ENCODE measurements around the gene PLA2G2F.

The PLA2G2F gene

DNA sequence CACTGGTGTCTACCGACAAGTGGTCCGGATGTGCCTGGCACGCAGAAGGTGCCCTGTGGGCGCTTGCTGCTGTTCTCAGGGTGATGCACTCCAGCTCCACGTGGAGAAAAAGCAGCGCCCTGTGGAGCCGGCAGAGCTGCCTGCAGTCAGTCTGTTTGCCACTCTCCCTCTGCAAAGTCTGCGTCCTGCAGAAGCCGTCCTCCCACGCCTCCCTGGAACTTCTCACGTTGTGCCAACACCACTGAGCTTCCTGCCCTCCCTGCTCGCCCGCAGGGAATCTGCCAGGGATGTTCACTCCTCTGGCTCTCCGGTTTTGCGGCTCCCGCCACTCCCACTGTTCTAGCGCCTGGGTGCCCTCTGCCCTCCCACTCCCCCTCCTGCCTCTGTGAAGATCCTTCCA lies 26.9 kb downstream of the PLA2G2F start:
- DNase-seq (ENCODE audit: extremely low read depth, low read depth) = no peak
- no peak overlapping the region for H3K4me3 ChIP-seq (replicated peaks; ENCODE audit: low read depth, low read length)
- TF ChIP-seq, protein P1, sequence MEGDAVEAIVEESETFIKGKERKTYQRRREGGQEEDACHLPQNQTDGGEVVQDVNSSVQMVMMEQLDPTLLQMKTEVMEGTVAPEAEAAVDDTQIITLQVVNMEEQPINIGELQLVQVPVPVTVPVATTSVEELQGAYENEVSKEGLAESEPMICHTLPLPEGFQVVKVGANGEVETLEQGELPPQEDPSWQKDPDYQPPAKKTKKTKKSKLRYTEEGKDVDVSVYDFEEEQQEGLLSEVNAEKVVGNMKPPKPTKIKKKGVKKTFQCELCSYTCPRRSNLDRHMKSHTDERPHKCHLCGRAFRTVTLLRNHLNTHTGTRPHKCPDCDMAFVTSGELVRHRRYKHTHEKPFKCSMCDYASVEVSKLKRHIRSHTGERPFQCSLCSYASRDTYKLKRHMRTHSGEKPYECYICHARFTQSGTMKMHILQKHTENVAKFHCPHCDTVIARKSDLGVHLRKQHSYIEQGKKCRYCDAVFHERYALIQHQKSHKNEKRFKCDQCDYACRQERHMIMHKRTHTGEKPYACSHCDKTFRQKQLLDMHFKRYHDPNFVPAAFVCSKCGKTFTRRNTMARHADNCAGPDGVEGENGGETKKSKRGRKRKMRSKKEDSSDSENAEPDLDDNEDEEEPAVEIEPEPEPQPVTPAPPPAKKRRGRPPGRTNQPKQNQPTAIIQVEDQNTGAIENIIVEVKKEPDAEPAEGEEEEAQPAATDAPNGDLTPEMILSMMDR (IDR thresholded peaks at IDR 0.05; ENCODE audit: low read depth, low read length, missing control alignments) = no peak

DNA sequence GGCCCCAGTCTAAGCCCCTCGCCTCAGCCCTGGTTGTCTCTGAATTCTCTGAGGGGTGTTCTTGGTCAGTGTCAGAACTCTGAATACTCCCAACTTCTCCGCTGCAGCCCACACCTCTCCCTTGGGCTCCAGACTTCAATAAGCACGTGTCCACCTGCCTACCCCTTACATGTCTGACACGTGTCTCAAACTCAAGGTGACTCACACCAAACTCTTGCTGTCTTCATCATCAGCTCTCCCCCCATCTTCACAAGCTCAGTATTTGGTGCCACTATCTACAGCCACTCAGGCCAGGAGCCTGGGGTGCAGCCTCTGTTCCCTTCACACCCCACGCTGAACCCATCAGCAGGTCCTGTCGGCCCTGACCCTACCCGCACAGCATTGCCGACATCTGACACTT lies 28.0 kb downstream of the PLA2G2F start:
- no peak for DNase-seq (ENCODE audit: extremely low read depth, low read depth)
- TF ChIP-seq, protein P1 (IDR thresholded peaks at IDR 0.05; ENCODE audit: low read depth, low read length, missing control alignments) = no peak
- H3K4me3 ChIP-seq (replicated peaks; ENCODE audit: low read depth, low read length) = no peak overlapping the region

GRCh38 chr1:20168564-20169491 lies 29.7 kb downstream of the PLA2G2F start:
- no peak for DNase-seq (ENCODE audit: extremely low read depth, low read depth)
- H3K4me3 ChIP-seq (replicated peaks; ENCODE audit: low read depth, low read length) = no peak overlapping the region
- TF ChIP-seq, protein P1 (IDR thresholded peaks at IDR 0.05; ENCODE audit: low read depth, low read length, missing control alignments) = no peak

DNA sequence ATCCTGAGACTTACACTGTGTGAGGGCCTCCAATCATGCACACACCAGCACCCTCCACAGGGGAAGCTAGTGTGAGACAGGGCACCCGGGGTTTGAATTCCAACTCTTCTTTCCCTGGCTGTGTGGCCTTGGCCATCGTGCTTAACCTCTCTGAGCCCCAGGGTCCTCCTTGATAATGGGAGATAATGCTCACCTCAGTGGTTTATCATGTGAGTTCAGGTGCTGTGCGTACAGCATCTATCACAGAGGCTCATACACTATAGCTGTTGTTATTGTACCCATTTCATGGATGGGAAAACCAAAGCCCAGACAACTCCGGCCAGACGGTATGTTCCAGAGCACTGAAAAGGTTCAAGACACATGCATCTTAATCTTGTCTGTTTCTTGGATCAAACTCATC lies 30.8 kb downstream of the PLA2G2F start:
- no peak overlapping the region for H3K4me3 ChIP-seq (replicated peaks; ENCODE audit: low read depth, low read length)
- TF ChIP-seq, protein P1 (IDR thresholded peaks at IDR 0.05; ENCODE audit: low read depth, low read length, missing control alignments) = no peak
- no peak for DNase-seq (ENCODE audit: extremely low read depth, low read depth)

DNA sequence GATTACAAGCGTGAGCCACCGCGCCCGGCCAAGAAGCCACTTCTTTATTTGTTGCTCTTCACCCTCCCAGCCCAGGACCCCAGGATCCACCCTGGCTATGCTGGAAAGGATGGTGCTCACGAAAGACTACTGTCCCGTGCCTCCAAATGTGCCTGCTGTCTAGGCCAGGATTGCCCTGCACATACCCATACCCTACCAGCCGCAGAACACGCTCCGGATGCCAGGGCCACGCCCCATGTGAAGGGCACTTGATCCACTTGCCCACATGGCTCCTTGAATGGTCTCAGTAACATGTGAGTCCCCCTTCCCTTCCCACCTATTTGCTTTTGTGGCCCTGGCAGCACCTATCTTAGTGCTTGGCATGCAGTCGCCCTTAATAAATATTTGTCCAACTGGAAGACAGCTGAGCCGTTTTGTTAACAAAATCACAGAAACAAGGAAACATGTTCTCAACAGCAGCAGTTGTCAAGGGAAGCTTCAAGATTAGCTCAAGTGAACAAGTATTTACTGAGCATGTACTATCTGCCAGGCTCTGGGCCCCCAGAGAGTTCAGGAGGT lies 33.0 kb downstream of the PLA2G2F start:
- DNase-seq (ENCODE audit: extremely low read depth, low read depth) = no peak
- TF ChIP-seq, protein P1 (IDR thresholded peaks at IDR 0.05; ENCODE audit: low read depth, low read length, missing control alignments) = no peak
- no peak overlapping the region for H3K4me3 ChIP-seq (replicated peaks; ENCODE audit: low read depth, low read length)

DNA sequence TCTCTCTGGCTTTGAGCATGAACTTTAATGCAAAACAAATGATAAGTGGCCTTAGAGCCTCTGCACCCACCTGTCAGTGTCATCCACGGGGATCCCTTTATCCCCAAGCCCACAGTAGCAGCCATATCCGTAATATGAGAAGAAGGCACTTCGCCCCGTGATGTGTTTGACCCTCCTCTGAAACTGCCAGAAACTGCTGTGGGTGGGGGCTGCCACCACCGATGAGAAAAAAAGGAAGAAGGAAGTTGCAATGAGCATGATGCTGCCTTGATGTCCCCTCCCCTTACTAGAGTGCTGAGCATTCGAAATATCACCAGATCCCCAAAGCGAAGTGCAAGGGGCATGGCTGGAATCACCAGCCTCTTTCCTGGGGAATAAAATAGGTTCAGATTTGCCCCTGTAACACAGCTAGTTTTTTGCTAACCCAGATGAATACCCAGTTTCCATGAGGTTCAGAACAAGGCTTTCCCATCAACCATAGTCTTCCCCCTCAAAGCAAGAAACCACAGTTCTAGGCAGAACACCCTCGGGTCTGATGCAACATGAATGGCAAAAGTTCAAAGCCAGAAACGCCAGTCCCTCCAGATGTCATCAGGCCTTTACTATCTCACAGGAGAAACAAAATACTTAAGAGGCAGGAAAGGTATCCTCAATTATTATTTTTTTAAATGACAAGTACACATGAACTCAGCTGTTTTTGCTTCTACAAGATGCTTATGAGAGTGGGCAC lies 36.0 kb downstream of the PLA2G2F start:
- no peak for DNase-seq (ENCODE audit: extremely low read depth, low read depth)
- H3K4me3 ChIP-seq (replicated peaks; ENCODE audit: low read depth, low read length) = no peak overlapping the region
- TF ChIP-seq, protein P1 (IDR thresholded peaks at IDR 0.05; ENCODE audit: low read depth, low read length, missing control alignments) = no peak

All from HFF-Myc (cell line).